Choroid plexus epithelial cell (primary cell): Measurements from ENCODE around the gene SMOC2.

Source experiments
- DNase-seq: peaks from one replicate; pipeline ENCODE4 v3.0.0-alpha.2; 2010; ENCODE audit warnings: low read depth
- H3K4me3 ChIP-seq: 2 replicates; pipeline ENCODE4 v1.5.1; 2011; ENCODE audit warnings: low read depth, mild to moderate bottlenecking, control low read depth, low read length, moderate library complexity
- CTCF ChIP-seq: conservative IDR thresholded peaks from 2 replicates; pipeline ENCODE4 v1.5.1; 2011; ENCODE audit warnings: low read depth, mild to moderate bottlenecking, control low read depth, inconsistent platforms, low read length, moderate library complexity

SMOC2 gene

GRCh38 chr6:168411130-168411529 is 29.9 kb upstream of the SMOC2 start:
- DNase-seq = no peak
- no peak for TF ChIP-seq CTCF
- H3K4me3 ChIP-seq = no peak overlapping the region

GRCh38 chr6:168411793-168412192 is 29.2 kb upstream of the SMOC2 start:
- no peak for TF ChIP-seq CTCF
- H3K4me3 ChIP-seq = no peak overlapping the region
- no peak for DNase-seq

GRCh38 chr6:168412456-168412855 is 28.5 kb upstream of the SMOC2 start:
- no peak for DNase-seq
- H3K4me3 ChIP-seq = no peak overlapping the region
- no peak for TF ChIP-seq CTCF

GRCh38 chr6:168413018-168413720 is 27.8 kb upstream of the SMOC2 start:
- H3K4me3 ChIP-seq = no peak overlapping the region
- DNase-seq = no peak
- TF ChIP-seq CTCF = no peak

- no peak overlapping the region for H3K4me3 ChIP-seq
- TF ChIP-seq CTCF = no peak
- no peak for DNase-seq
Measured at GRCh38 chr6:168413856-168414255, 27.1 kb upstream of the SMOC2 start.

GRCh38 chr6:168414336-168415097 is 26.5 kb upstream of the SMOC2 start:
- H3K4me3 ChIP-seq = no peak overlapping the region
- DNase-seq = no peak

More at GRCh38 chr6:168414336-168415097, 26.5 kb upstream of the SMOC2 start:
- no peak for TF ChIP-seq CTCF
